CD14-positive monocyte (primary cell): ENCODE data around the gene XPO5. TPM values are rescaled to one million over a fixed set of nuclear protein-coding genes. Genes with fewer than 3 reads are reported as not detected.

Source experiments
- DNase-seq, 3 donors: peaks; one replicate each; pipeline ENCODE4 v3.0.0-alpha.2; 2011 to 2022
- H2AFZ ChIP-seq: 2 replicates; pipeline ENCODE4 v1.6.0; 2012; ENCODE audit warnings: mild to moderate bottlenecking, low read depth, low read length, inconsistent platforms; ENCODE audit not compliant: insufficient read depth, poor library complexity, severe bottlenecking
- H3K27ac ChIP-seq, 2 donors: 1 replicate in 1 of 2; 2 replicates in 1 of 2; pipeline ENCODE4 v1.5.1; 2012 to 2013; ENCODE audit warnings: low read length in 2 of 2, control low read depth in 1 of 2, inconsistent platforms in 1 of 2, low read depth in 1 of 2, mild to moderate bottlenecking in 1 of 2
- H3K27me3 ChIP-seq, 2 donors: one replicate each; pipeline versions ENCODE4 v1.6.0 to v1.6.1; 2011 to 2013; ENCODE audit warnings: low read length in 2 of 2; ENCODE audit not compliant: control insufficient read depth in 2 of 2, insufficient read depth in 2 of 2
- H3K36me3 ChIP-seq, 2 donors: replicated peaks in 1 of 2; 1 replicate in 1 of 2; 2 replicates in 1 of 2; pipeline versions ENCODE4 v1.5.1 to v1.6.1; 2012 to 2013; ENCODE audit warnings: low read length in 2 of 2, control low read depth in 1 of 2, inconsistent platforms in 1 of 2, mild to moderate bottlenecking in 1 of 2; ENCODE audit not compliant: insufficient read depth in 2 of 2, control insufficient read depth in 1 of 2
- H3K4me1 ChIP-seq, 2 donors: 1 replicate in 1 of 2; 2 replicates in 1 of 2; pipeline versions ENCODE4 v1.5.1 to v1.6.1; 2012 to 2013; ENCODE audit warnings: low read length in 2 of 2, control low read depth in 1 of 2, inconsistent platforms in 1 of 2, mild to moderate bottlenecking in 1 of 2, moderate library complexity in 1 of 2; ENCODE audit not compliant: insufficient read depth in 2 of 2, control insufficient read depth in 1 of 2
- H3K4me2 ChIP-seq: replicated peaks from 2 replicates; pipeline ENCODE3; 2012; ENCODE audit warnings: low read length, moderate library complexity, mild to moderate bottlenecking; ENCODE audit not compliant: poor library complexity, severe bottlenecking; ENCODE audit errors: extremely low read depth
- H3K4me3 ChIP-seq, 3 experiments: fragments of 200-600 bp in 1 of 3; sonication (generic) in 1 of 3; replicated peaks in 1 of 3; 1 replicate in 2 of 3; 2 replicates in 1 of 3; pipeline ENCODE4 v1.5.1; 2011 to 2013; ENCODE audit warnings: low read length in 3 of 3, mild to moderate bottlenecking in 3 of 3, control low read depth in 2 of 3, low read depth in 2 of 3, inconsistent platforms in 1 of 3, moderate library complexity in 1 of 3
- H3K79me2 ChIP-seq: 2 replicates; pipeline ENCODE4 v1.6.0; 2012; ENCODE audit warnings: mild to moderate bottlenecking, control low read depth, inconsistent platforms, low read length, moderate library complexity; ENCODE audit not compliant: insufficient read depth
- H3K9ac ChIP-seq: 2 replicates; pipeline ENCODE4 v1.6.0; 2017; ENCODE audit warnings: low read length, mild to moderate bottlenecking; ENCODE audit not compliant: insufficient read depth, poor library complexity, severe bottlenecking
- H3K9me3 ChIP-seq, 2 donors: replicated peaks in 1 of 2; 1 replicate in 1 of 2; 2 replicates in 1 of 2; pipeline versions ENCODE4 v1.5.1 to v1.6.1; 2012 to 2013; ENCODE audit warnings: low read length in 2 of 2, control low read depth in 1 of 2; ENCODE audit not compliant: control insufficient read depth in 1 of 2, insufficient read depth in 1 of 2
- H4K20me1 ChIP-seq: 2 replicates; pipeline ENCODE4 v1.6.0; 2012; ENCODE audit warnings: mild to moderate bottlenecking, low read length, control low read depth, moderate library complexity; ENCODE audit not compliant: insufficient read depth
- H3K27ac Mint-ChIP-seq, 7 donors: one replicate each; pipeline ENCODE4 v1.8.0; 2020; ENCODE audit warnings: mild to moderate bottlenecking in 7 of 7, mixed read lengths in 7 of 7, moderate library complexity in 6 of 7, inconsistent platforms in 2 of 7
- H3K27me3 Mint-ChIP-seq, 3 donors: one replicate each; pipeline ENCODE4 v1.8.0; 2021 to 2022; ENCODE audit warnings: low read depth in 3 of 3, mild to moderate bottlenecking in 3 of 3, mixed read lengths in 3 of 3, moderate library complexity in 3 of 3, inconsistent platforms in 1 of 3
- H3K36me3 Mint-ChIP-seq, 2 donors: one replicate each; pipeline ENCODE4 v1.8.0; 2020; ENCODE audit warnings: mixed read lengths in 2 of 2, inconsistent platforms in 1 of 2, mild to moderate bottlenecking in 1 of 2
- H3K4me1 Mint-ChIP-seq: one replicate; pipeline ENCODE4 v1.8.0; 2020; ENCODE audit warnings: mild to moderate bottlenecking, mixed read lengths
- H3K4me3 Mint-ChIP-seq, 2 donors: one replicate each; pipeline ENCODE4 v1.8.0; 2020; ENCODE audit warnings: mild to moderate bottlenecking in 2 of 2, mixed read lengths in 2 of 2, moderate library complexity in 1 of 2
- H3K9me3 Mint-ChIP-seq, 7 donors: one replicate each; pipeline ENCODE4 v1.8.0; 2020 to 2022; ENCODE audit warnings: mixed read lengths in 7 of 7, mild to moderate bottlenecking in 6 of 7, moderate library complexity in 6 of 7, inconsistent platforms in 2 of 7
- CTCF ChIP-seq: fragments of 200-600 bp; IDR thresholded peaks from one replicate; pipeline ENCODE4 v1.8.0; 2022; ENCODE audit warnings: antibody characterized with exemption, mild to moderate bottlenecking
- WGBS: methylation state at CpG from one replicate; pipeline ENCODE4 v1.1.5; 2013; ENCODE audit warnings: missing lambda C conversion rate; ENCODE audit not compliant: insufficient coverage; 5-methylcytosine and 5-hydroxymethylcytosine counted together
- intact Hi-C, 2 donors: fragments of 100-400 bp; cut with micrococcal nuclease; formaldehyde crosslinking; loops; one replicate each; pipeline versions ENCODE4 v1.15.0 to v1.15.1; 2023
- polyA plus RNA-seq, 3 donors: library from polyadenylated mRNA; depleted of rRNA in 1 of 3; unstranded in 2 of 3; stranded (reverse) in 1 of 3; fragments of 300-500 nt in 2 of 3; fragments of >200 nt in 1 of 3; fragmentation: Illumina TruSeq in 2 of 3; gene quantifications; 1 replicate in 2 of 3; 2 replicates in 1 of 3; pipeline ENCODE4 v1.2.3, GENCODE V29; 2012 to 2021

XPO5 gene
- polyA plus RNA-seq, 3 donors: 8.0 to 17.5 (median 13.8) TPM

- Histone ChIP-seq H3K9me3 (no peaks in the 10 kb centered on the region), H3K4me3 (peak within 1 kb of the TSS; percentile 61 to 100 (median 78)), H3K27me3 (no peaks in the 10 kb centered on the region), H2AFZ (peak within 1 kb of the TSS; percentile 99), H3K4me2 (peak within 1 kb of the TSS; percentile 99), H3K9ac (peak within 1 kb of the TSS; percentile 92), H3K27ac (peak within 1 kb of the TSS; percentile 35 to 93), H4K20me1 (peaks cover 36% of the 10 kb centered on the region), H3K36me3 (peaks cover 58 to 71% of the 10 kb centered on the region in 2 donors), H3K79me2 (peaks cover 54% of the 10 kb centered on the region), H3K4me1 (peaks cover 23 to 36% of the 10 kb centered on the region in 2 donors)
- intact Hi-C loops: loop anchor here (5.0 to 10.0 kb wide), 4 partner anchors 152 to 502 kb away; partner anchors contain the start of genes SRF (in 2 of the 2), KLHDC3 (in 1 of the 2), MEA1 (in 1 of the 2) and ZNF318 (in 1 of the 2)
- TF ChIP-seq CTCF: no peak
- no peak within 1 kb of the TSS for H3K4me3 Mint-ChIP-seq
- WGBS: under 1% methylated on average over 55 of the region's 57 CpGs
- H3K27me3 Mint-ChIP-seq: no peaks in the 10 kb centered on the region
- peaks cover 31% of the 10 kb centered on the region for H3K4me1 Mint-ChIP-seq
- H3K27ac Mint-ChIP-seq: peak within 1 kb of the TSS in 1 of 7 donors; percentile 55
- peak; percentile 98 to 100 (median 98) for DNase-seq
- H3K36me3 Mint-ChIP-seq: peaks cover 40 to 53% of the 10 kb centered on the region in 2 donors
- no peaks in the 10 kb centered on the region for H3K9me3 Mint-ChIP-seq
Measured at GRCh38 chr6:43516697-43517504, 58.9 kb downstream of the XPO5 start, which contains the start of the genes POLR1C and YIPF3. POLR1C (plus strand) TSS chr6:43517089; CDS start chr6:43517110, 21 bp downstream. YIPF3 (minus strand) TSS chr6:43516926; CDS start chr6:43516807, 119 bp downstream.

- no peak overlapping the region for H3K4me3 Mint-ChIP-seq
- Histone ChIP-seq H3K9me3 (no peaks in the 10 kb centered on the region), H3K36me3 (peaks cover 58 to 71% of the 10 kb centered on the region in 2 donors), H3K27ac (peak overlapping the region; percentile 35 to 93), H3K79me2 (peaks cover 54% of the 10 kb centered on the region), H3K9ac (peak overlapping the region; percentile 92), H3K4me2 (peak overlapping the region; percentile 99), H3K4me3 (peak overlapping the region; percentile 61 to 100 (median 78)), H3K27me3 (no peaks in the 10 kb centered on the region), H4K20me1 (peaks cover 41% of the 10 kb centered on the region), H2AFZ (peak overlapping the region; percentile 99), H3K4me1 (peaks cover 23 to 37% of the 10 kb centered on the region in 2 donors)
- no peaks in the 10 kb centered on the region for H3K27me3 Mint-ChIP-seq
- peaks cover 45 to 53% of the 10 kb centered on the region in 2 donors for H3K36me3 Mint-ChIP-seq
- 0% methylated on average over 6 of the region's 10 CpGs for WGBS
- DNase-seq: no peak
- intact Hi-C loops: loop anchor here (5.0 to 10.0 kb wide), 4 partner anchors 152 to 502 kb away; partner anchors contain the start of genes SRF (in 2 of the 2), KLHDC3 (in 1 of the 2), MEA1 (in 1 of the 2) and ZNF318 (in 1 of the 2)
- H3K27ac Mint-ChIP-seq: no peak overlapping the region
- H3K9me3 Mint-ChIP-seq: no peaks in the 10 kb centered on the region
- TF ChIP-seq CTCF: no peak
- peaks cover 36% of the 10 kb centered on the region for H3K4me1 Mint-ChIP-seq
Measured at GRCh38 chr6:43516367-43516696, 59.5 kb downstream of the XPO5 start.
